Measurements from ENCODE around the gene C3AR1.

GRCh38 chr12:8077207-8077606, 11.0 kb upstream of the C3AR1 start:
- no peak for TF ChIP-seq POLR2AphosphoS5 (IDR thresholded peaks at IDR 0.05; ENCODE audit: borderline replicate concordance, low read depth, low read length)
- TF ChIP-seq EZH2 (IDR thresholded peaks at IDR 0.05): no peak
- TF ChIP-seq FOXP2 (optimal IDR thresholded peaks at IDR 0.05; ENCODE audit: control extremely low read depth, extremely low read length, insufficient read depth): no peak

All from SK-N-MC (cell line).